ENCODE data around the gene ARPC2.
A peak's percentile ranks its signal among the peaks of the same experiment; 100 is the strongest.

ARPC2 gene

GRCh38 chr2:218186876-218187275, 30.1 kb upstream of the ARPC2 start:
- Histone ChIP-seq H3K27me3 (ENCODE audit: control insufficient read depth in 1 of 2, insufficient read depth in 2 of 2, low read length in 2 of 2) (no peaks in the 10 kb centered on the region), H3K4me3 (ENCODE audit: low read length in 2 of 2) (no peak overlapping the region), H3K4me1 (ENCODE audit: control insufficient read depth, insufficient read depth, low read length) (peaks cover 20% of the 10 kb centered on the region), H3K36me3 (ENCODE audit: control insufficient read depth in 2 of 2, insufficient read depth in 2 of 2, low read length in 2 of 2) (no peaks in the 10 kb centered on the region), H3K9ac (ENCODE audit: low read length in 2 of 2) (no peak overlapping the region), H3K9me3 (ENCODE audit: control insufficient read depth in 2 of 2, low read length in 2 of 2) (no peaks in the 10 kb centered on the region), H3K27ac (ENCODE audit: low read length) (peak overlapping the region; percentile 59)

- no peaks in the 10 kb centered on the region for H3K9me3 ChIP-seq (ENCODE audit: control insufficient read depth in 2 of 2, low read length in 2 of 2)
- no peaks in the 10 kb centered on the region for H3K27me3 ChIP-seq (ENCODE audit: control insufficient read depth in 1 of 2, insufficient read depth in 2 of 2, low read length in 2 of 2)
- no peak overlapping the region for H3K9ac ChIP-seq (ENCODE audit: low read length in 2 of 2)
- H3K36me3 ChIP-seq (ENCODE audit: control insufficient read depth in 2 of 2, insufficient read depth in 2 of 2, low read length in 2 of 2): no peaks in the 10 kb centered on the region
- peak overlapping the region in 1 of 2 donors; percentile 8 for H3K4me3 ChIP-seq (ENCODE audit: low read length in 2 of 2)
- peak overlapping the region; percentile 59 for H3K27ac ChIP-seq (ENCODE audit: low read length)
- H3K4me1 ChIP-seq (ENCODE audit: control insufficient read depth, insufficient read depth, low read length): peaks cover 20% of the 10 kb centered on the region
Measured at GRCh38 chr2:218187296-218188015, 29.5 kb upstream of the ARPC2 start.

- H3K27ac ChIP-seq (ENCODE audit: low read length): no peak overlapping the region
Measured at GRCh38 chr2:218188528-218188927, 28.5 kb upstream of the ARPC2 start.

GRCh38 chr2:218192902-218193430, 24.0 kb upstream of the ARPC2 start:
- no peaks in the 10 kb centered on the region for H3K36me3 ChIP-seq (ENCODE audit: control insufficient read depth in 2 of 2, insufficient read depth in 2 of 2, low read length in 2 of 2)
- no peaks in the 10 kb centered on the region for H3K9me3 ChIP-seq (ENCODE audit: control insufficient read depth in 2 of 2, low read length in 2 of 2)
- no peak overlapping the region for H3K4me3 ChIP-seq (ENCODE audit: low read length in 2 of 2)
- H3K4me1 ChIP-seq (ENCODE audit: control insufficient read depth, insufficient read depth, low read length): peaks cover 11% of the 10 kb centered on the region
- H3K9ac ChIP-seq (ENCODE audit: low read length in 2 of 2): no peak overlapping the region
- no peaks in the 10 kb centered on the region for H3K27me3 ChIP-seq (ENCODE audit: control insufficient read depth in 1 of 2, insufficient read depth in 2 of 2, low read length in 2 of 2)
- H3K27ac ChIP-seq (ENCODE audit: low read length): no peak overlapping the region

More at GRCh38 chr2:218188528-218188927, 28.5 kb upstream of the ARPC2 start:
- Histone ChIP-seq H3K27me3 (ENCODE audit: control insufficient read depth in 1 of 2, insufficient read depth in 2 of 2, low read length in 2 of 2) (no peaks in the 10 kb centered on the region), H3K4me1 (ENCODE audit: control insufficient read depth, insufficient read depth, low read length) (peaks cover 23% of the 10 kb centered on the region), H3K4me3 (ENCODE audit: low read length in 2 of 2) (no peak overlapping the region), H3K9ac (ENCODE audit: low read length in 2 of 2) (no peak overlapping the region), H3K36me3 (ENCODE audit: control insufficient read depth in 2 of 2, insufficient read depth in 2 of 2, low read length in 2 of 2) (no peaks in the 10 kb centered on the region), H3K9me3 (ENCODE audit: control insufficient read depth in 2 of 2, low read length in 2 of 2) (no peaks in the 10 kb centered on the region)

DNA sequence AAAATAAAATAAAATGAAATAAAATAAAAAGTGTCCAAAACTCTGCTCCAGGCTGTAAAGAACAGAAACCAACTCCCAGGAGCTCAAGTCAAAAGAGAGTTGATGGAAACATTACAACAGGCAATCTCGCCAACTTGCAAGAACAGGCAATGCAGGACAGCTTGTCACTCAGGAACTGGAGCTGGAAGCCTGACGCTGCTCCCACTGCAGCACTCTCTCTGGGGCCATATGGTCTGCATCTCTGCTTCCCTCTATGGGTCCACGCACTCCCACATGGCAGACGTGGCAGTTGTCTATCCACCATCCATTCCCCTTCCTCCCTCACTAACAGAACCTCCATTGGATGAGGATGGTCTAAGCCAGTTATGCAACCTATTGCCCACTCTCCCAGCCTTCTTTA, 23.3 kb upstream of the ARPC2 start:
- Histone ChIP-seq H3K27me3 (ENCODE audit: control insufficient read depth in 1 of 2, insufficient read depth in 2 of 2, low read length in 2 of 2) (no peaks in the 10 kb centered on the region), H3K9ac (ENCODE audit: low read length in 2 of 2) (no peak overlapping the region), H3K4me3 (ENCODE audit: low read length in 2 of 2) (no peak overlapping the region), H3K36me3 (ENCODE audit: control insufficient read depth in 2 of 2, insufficient read depth in 2 of 2, low read length in 2 of 2) (no peaks in the 10 kb centered on the region), H3K9me3 (ENCODE audit: control insufficient read depth in 2 of 2, low read length in 2 of 2) (no peaks in the 10 kb centered on the region), H3K27ac (ENCODE audit: low read length) (no peak overlapping the region), H3K4me1 (ENCODE audit: control insufficient read depth, insufficient read depth, low read length) (peaks cover 5% of the 10 kb centered on the region)

- H3K27me3 ChIP-seq (ENCODE audit: control insufficient read depth in 1 of 2, insufficient read depth in 2 of 2, low read length in 2 of 2): peaks cover 0 to 3% of the 10 kb centered on the region in 2 donors
- H3K9me3 ChIP-seq (ENCODE audit: control insufficient read depth in 2 of 2, low read length in 2 of 2): no peaks in the 10 kb centered on the region
- H3K4me3 ChIP-seq (ENCODE audit: low read length in 2 of 2): no peak overlapping the region
- H3K27ac ChIP-seq (ENCODE audit: low read length): no peak overlapping the region
- H3K4me1 ChIP-seq (ENCODE audit: control insufficient read depth, insufficient read depth, low read length): peaks cover 5% of the 10 kb centered on the region
- H3K36me3 ChIP-seq (ENCODE audit: control insufficient read depth in 2 of 2, insufficient read depth in 2 of 2, low read length in 2 of 2): no peaks in the 10 kb centered on the region
- H3K9ac ChIP-seq (ENCODE audit: low read length in 2 of 2): no peak overlapping the region
Measured at GRCh38 chr2:218194880-218195279, 22.1 kb upstream of the ARPC2 start.

DNA sequence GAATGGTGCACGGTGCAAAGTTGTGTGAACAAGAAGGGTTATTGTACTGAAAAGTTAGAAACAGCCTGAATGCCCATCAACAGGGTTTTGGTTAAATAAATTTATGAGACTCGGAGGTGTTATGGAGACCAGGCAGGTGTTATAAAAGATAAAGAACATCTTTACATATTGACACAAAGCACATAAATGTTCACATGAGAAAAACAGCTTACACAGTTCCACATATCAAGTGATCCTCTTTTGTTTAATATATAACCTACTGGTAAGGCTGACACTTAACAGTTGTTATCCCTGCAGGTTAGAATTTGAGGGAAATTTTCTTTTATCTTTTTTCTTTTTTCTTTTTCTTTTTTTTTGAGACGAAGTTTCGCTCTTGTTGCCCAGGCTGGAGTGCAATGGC, 20.0 kb upstream of the ARPC2 start:
- Histone ChIP-seq H3K27ac (ENCODE audit: low read length) (no peak overlapping the region), H3K27me3 (ENCODE audit: control insufficient read depth in 1 of 2, insufficient read depth in 2 of 2, low read length in 2 of 2) (peaks cover 0 to 3% of the 10 kb centered on the region in 2 donors), H3K4me1 (ENCODE audit: control insufficient read depth, insufficient read depth, low read length) (peaks cover 5% of the 10 kb centered on the region), H3K9me3 (ENCODE audit: control insufficient read depth in 2 of 2, low read length in 2 of 2) (no peaks in the 10 kb centered on the region), H3K36me3 (ENCODE audit: control insufficient read depth in 2 of 2, insufficient read depth in 2 of 2, low read length in 2 of 2) (no peaks in the 10 kb centered on the region), H3K9ac (ENCODE audit: low read length in 2 of 2) (no peak overlapping the region), H3K4me3 (ENCODE audit: low read length in 2 of 2) (no peak overlapping the region)

DNA sequence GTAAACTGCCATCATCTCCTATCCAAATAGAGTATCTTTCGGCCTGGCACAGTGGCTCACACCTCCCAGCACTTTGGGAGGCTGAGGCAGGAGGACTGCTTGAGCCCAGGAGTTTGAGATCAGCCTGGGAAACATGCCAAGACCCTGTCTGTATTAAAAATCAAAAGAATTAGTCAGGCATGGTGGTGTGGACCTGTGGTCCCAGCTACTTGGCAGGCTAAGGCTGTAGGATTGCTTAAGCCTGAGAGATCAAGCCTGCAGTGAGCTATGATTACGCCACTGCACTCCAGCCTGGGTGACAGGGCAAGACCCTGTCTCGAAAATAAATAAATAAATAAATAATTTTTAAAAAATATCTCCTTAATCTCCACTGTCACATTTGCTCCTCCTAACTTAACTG, 14.7 kb upstream of the ARPC2 start:
- Histone ChIP-seq H3K36me3 (ENCODE audit: control insufficient read depth in 2 of 2, insufficient read depth in 2 of 2, low read length in 2 of 2) (no peaks in the 10 kb centered on the region), H3K4me1 (ENCODE audit: control insufficient read depth, insufficient read depth, low read length) (no peaks in the 10 kb centered on the region), H3K4me3 (ENCODE audit: low read length in 2 of 2) (no peak overlapping the region), H3K9me3 (ENCODE audit: control insufficient read depth in 2 of 2, low read length in 2 of 2) (no peaks in the 10 kb centered on the region), H3K27me3 (ENCODE audit: control insufficient read depth in 1 of 2, insufficient read depth in 2 of 2, low read length in 2 of 2) (peaks cover 0 to 3% of the 10 kb centered on the region in 2 donors), H3K9ac (ENCODE audit: low read length in 2 of 2) (no peak overlapping the region), H3K27ac (ENCODE audit: low read length) (no peak overlapping the region)

DNA sequence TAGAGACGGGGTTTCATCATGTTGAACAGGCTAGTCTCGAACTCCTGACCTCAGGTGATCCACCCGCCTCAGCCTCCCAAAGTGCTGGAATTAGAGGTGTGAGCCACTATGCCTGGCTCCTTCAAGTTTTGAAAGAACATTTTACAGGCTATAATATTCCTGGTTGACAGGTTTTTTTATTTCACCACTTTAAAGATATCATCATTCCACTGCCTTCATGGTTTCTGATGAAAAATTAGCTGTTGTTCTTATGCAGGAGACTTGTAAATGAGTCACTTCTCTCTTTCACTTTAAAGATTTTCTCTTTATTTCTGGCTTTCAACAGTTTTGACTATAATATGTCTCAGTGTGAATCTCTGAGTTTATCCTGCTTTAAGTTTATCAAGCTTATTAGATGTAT, 7.9 kb upstream of the ARPC2 start:
- Histone ChIP-seq H3K4me3 (ENCODE audit: low read length in 2 of 2) (no peak overlapping the region), H3K4me1 (ENCODE audit: control insufficient read depth, insufficient read depth, low read length) (no peaks in the 10 kb centered on the region), H3K27me3 (ENCODE audit: control insufficient read depth in 1 of 2, insufficient read depth in 2 of 2, low read length in 2 of 2) (no peaks in the 10 kb centered on the region), H3K36me3 (ENCODE audit: control insufficient read depth in 2 of 2, insufficient read depth in 2 of 2, low read length in 2 of 2) (no peaks in the 10 kb centered on the region), H3K9ac (ENCODE audit: low read length in 2 of 2) (no peak overlapping the region), H3K27ac (ENCODE audit: low read length) (no peak overlapping the region), H3K9me3 (ENCODE audit: control insufficient read depth in 2 of 2, low read length in 2 of 2) (no peaks in the 10 kb centered on the region)

- H3K9ac ChIP-seq (ENCODE audit: low read length in 2 of 2): no peak overlapping the region
- H3K4me3 ChIP-seq (ENCODE audit: low read length in 2 of 2): no peak overlapping the region
- no peaks in the 10 kb centered on the region for H3K27me3 ChIP-seq (ENCODE audit: control insufficient read depth in 1 of 2, insufficient read depth in 2 of 2, low read length in 2 of 2)
- no peaks in the 10 kb centered on the region for H3K36me3 ChIP-seq (ENCODE audit: control insufficient read depth in 2 of 2, insufficient read depth in 2 of 2, low read length in 2 of 2)
- H3K27ac ChIP-seq (ENCODE audit: low read length): no peak overlapping the region
- peaks cover 10% of the 10 kb centered on the region for H3K4me1 ChIP-seq (ENCODE audit: control insufficient read depth, insufficient read depth, low read length)
- no peaks in the 10 kb centered on the region for H3K9me3 ChIP-seq (ENCODE audit: control insufficient read depth in 2 of 2, low read length in 2 of 2)
Measured at GRCh38 chr2:218214116-218214515, 2.9 kb upstream of the ARPC2 start.

DNA sequence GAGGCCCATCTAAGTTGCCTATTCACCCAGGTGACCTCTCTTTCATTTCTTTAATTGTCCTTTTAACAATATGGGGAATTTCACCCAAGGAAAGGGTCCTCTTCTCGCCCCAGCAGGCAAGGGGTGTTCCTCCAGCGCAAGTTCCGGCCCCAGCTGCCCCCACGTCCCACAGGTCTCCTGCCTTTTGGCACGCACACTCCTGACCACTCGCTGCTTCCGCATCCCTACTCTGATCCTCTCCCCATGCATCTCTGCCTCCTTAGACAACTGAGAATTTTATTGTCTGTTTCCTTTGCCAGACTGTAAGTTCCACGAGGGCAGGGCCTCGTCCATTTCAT, 684 bp upstream of the ARPC2 start:
- H3K4me1 ChIP-seq (ENCODE audit: control insufficient read depth, insufficient read depth, low read length): peaks cover 25% of the 10 kb centered on the region
- H3K27me3 ChIP-seq (ENCODE audit: control insufficient read depth in 1 of 2, insufficient read depth in 2 of 2, low read length in 2 of 2): no peaks in the 10 kb centered on the region
- peak overlapping the region; percentile 94 for H3K27ac ChIP-seq (ENCODE audit: low read length)
- H3K36me3 ChIP-seq (ENCODE audit: control insufficient read depth in 2 of 2, insufficient read depth in 2 of 2, low read length in 2 of 2): no peaks in the 10 kb centered on the region
- no peaks in the 10 kb centered on the region for H3K9me3 ChIP-seq (ENCODE audit: control insufficient read depth in 2 of 2, low read length in 2 of 2)
- peak overlapping the region; percentile 66 to 93 for H3K4me3 ChIP-seq (ENCODE audit: low read length in 2 of 2)
- H3K9ac ChIP-seq (ENCODE audit: low read length in 2 of 2): peak overlapping the region; percentile 68 to 96
